Adipocyte (in vitro differentiated cells): ENCODE data around the gene ELP4.
A peak's percentile ranks its signal among the peaks of the same experiment; 100 is the strongest.
"Not testable (repeated sequence)": the region's sequence is repeated elsewhere in the genome, so short reads cannot be mapped to it uniquely, and the experiment has no call there.

ENCODE experiments used
- DNase-seq: peaks from one replicate; pipeline ENCODE4 v3.0.0-alpha.2; 2015; ENCODE audit warnings: low read depth
- H3K27me3 ChIP-seq: replicated peaks from 2 replicates; pipeline ENCODE4 v1.7.0; 2013; ENCODE audit warnings: mild to moderate bottlenecking, low read length, moderate library complexity; ENCODE audit not compliant: control insufficient read depth, insufficient read depth
- H3K36me3 ChIP-seq: 2 replicates; pipeline ENCODE4 v1.7.0; 2013; ENCODE audit warnings: low read length, mild to moderate bottlenecking, moderate library complexity; ENCODE audit not compliant: control insufficient read depth, insufficient read depth, severe bottlenecking
- H3K4me1 ChIP-seq: 2 replicates; pipeline ENCODE4 v1.7.0; 2013; ENCODE audit warnings: mild to moderate bottlenecking, low read length, moderate library complexity; ENCODE audit not compliant: control insufficient read depth, insufficient read depth
- H3K4me3 ChIP-seq: 2 replicates; pipeline ENCODE4 v1.7.0; 2013; ENCODE audit warnings: mild to moderate bottlenecking, low read length, moderate library complexity
- H3K9ac ChIP-seq: 2 replicates; pipeline ENCODE4 v1.7.0; 2013; ENCODE audit warnings: mild to moderate bottlenecking, low read length, moderate library complexity
- H3K9me3 ChIP-seq: 2 replicates; pipeline ENCODE4 v1.7.0; 2013; ENCODE audit warnings: mild to moderate bottlenecking, low read length, moderate library complexity; ENCODE audit not compliant: control insufficient read depth

Gene ELP4

DNA sequence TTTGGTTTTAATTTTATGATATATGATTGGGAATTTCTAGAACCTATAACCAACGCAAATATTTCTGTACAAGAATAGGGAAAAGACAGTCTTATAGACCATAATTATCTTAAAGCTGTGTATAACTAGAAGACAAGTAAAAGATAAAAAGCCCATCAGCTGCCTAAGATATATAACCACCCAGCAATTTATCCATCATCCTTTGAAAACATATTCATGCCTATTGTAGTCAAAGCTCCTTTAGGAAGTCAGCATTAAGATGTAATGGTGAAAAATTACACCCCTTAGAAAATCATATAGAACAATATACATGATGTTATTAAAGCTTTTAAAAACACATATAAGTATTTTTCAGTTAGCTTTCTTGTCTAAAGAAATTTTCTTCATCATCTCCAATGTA, 46.4 kb downstream of the ELP4 start:
- H3K4me3 ChIP-seq, result no peak overlapping the region
- H3K36me3 ChIP-seq, result no peaks in the 10 kb centered on the region
- no peaks in the 10 kb centered on the region for H3K27me3 ChIP-seq
- no peak for DNase-seq
- no peaks in the 10 kb centered on the region for H3K4me1 ChIP-seq
- H3K9ac ChIP-seq, result no peak overlapping the region
- no peaks in the 10 kb centered on the region for H3K9me3 ChIP-seq

DNA sequence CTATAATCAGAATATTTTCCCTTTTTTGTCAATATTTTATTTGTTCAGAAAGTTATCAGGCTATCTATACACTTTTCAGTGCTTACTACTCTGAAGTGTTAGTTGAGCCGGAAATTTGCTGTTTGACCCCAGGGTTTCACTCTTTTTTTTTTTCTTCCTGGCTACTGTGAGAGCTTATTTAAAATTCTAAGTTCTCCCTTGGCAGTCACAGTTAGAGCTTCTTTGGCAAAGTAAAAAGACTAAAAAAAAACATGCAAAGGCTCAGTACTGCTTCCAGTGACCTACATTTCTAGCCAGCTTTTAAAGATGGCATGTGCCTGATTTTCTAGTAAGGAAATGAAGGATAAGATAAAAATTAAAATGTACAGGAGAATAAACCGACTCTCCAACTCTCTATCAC, 48.4 kb downstream of the ELP4 start:
- Histone ChIP-seq H3K9ac (no peak overlapping the region), H3K4me1 (no peaks in the 10 kb centered on the region), H3K27me3 (no peaks in the 10 kb centered on the region), H3K4me3 (no peak overlapping the region), H3K36me3 (no peaks in the 10 kb centered on the region), H3K9me3 (no peaks in the 10 kb centered on the region)
- DNase-seq, result peak; percentile 5

GRCh38 chr11:31560842-31561476, 51.4 kb downstream of the ELP4 start:
- Histone ChIP-seq H3K9me3 (no peaks in the 10 kb centered on the region), H3K27me3 (no peaks in the 10 kb centered on the region), H3K36me3 (no peaks in the 10 kb centered on the region), H3K4me3 (no peak overlapping the region), H3K9ac (no peak overlapping the region), H3K4me1 (no peaks in the 10 kb centered on the region)
- no peak for DNase-seq

DNA sequence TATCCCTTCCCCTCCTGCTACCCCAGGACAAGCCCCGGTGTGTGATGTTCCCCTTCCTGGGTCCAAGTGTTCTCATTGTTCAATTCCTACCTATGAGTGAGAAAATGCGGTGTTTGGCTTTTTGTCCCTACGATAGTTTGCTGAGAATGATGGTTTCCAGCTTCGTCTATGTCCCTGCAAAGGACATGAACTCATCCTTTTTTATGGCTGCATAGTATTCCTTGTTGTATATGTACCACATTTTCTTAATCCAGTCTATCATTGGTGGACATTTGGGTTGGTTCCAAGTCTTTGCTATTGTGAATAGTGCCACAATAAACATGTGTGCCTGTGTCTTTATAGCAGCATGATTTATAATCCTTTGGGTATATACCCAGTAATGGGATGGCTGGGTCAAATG, 55.0 kb downstream of the ELP4 start:
- not testable (repeated sequence) for H3K9me3 ChIP-seq, DNase-seq, H3K27me3 ChIP-seq, H3K4me1 ChIP-seq, H3K4me3 ChIP-seq, H3K36me3 ChIP-seq, H3K9ac ChIP-seq

DNA sequence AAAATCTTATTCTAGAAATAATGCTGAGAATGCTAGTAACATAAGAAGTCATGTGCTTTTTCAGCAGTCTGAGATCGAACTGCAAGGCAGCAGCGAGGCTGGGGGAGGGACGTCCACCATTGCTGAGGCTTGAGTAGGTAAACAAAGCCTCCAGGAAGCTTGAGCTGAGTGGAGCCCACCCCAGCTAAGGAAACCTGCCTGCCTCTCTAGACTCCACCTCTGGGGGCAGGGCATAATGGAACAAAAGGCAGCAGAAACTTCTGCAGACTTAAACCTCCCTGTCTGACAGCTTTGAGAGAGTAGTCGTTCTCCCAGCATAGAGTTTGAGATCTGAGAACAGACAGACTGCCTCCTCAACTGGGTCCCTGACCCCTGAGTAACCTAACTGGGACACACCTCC, 64.6 kb downstream of the ELP4 start:
- H3K4me1 ChIP-seq, H3K9ac ChIP-seq, H3K36me3 ChIP-seq, H3K9me3 ChIP-seq, H3K27me3 ChIP-seq, H3K4me3 ChIP-seq, DNase-seq: not testable (repeated sequence)

DNA sequence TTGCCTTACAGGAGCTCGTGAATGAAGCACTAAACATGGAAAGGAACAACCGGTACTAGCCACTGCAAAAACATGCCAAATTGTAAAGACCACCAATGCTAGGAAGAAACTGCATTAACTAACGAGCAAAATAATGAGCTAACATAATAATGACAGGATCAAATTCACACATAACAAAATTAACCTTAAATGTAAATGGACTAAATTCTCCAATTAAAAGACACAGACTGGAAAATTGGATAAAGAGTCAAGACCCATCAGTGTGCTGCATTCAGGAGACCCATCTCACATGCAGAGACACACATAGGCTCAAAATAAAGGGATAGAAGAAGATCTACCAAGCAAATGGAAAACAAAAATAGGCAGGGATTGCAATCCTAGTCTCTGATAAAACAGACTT, 66.2 kb downstream of the ELP4 start:
- not testable (repeated sequence) for H3K27me3 ChIP-seq, H3K4me1 ChIP-seq, H3K9me3 ChIP-seq, H3K9ac ChIP-seq, DNase-seq, H3K36me3 ChIP-seq, H3K4me3 ChIP-seq

DNA sequence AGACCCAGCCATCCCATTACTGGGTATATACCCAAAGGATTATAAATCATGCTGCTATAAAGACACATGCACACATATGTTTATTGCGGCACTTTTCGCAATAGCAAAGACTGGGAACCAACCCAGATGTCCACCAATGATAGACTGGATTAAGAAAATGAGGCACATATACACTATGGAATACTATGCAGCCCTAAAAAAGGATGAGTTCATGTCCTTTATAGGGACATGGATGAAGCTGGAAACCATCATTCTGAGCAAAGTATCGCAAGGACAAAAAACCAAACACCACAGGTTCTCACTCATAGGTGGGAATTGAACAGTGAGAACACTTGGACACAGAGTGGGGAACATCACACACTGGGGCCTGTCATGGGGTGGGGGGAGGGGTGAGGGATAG, 69.8 kb downstream of the ELP4 start:
- H3K27me3 ChIP-seq, H3K4me1 ChIP-seq, DNase-seq: not testable (repeated sequence)

GRCh38 chr11:31582697-31583096, 73.1 kb downstream of the ELP4 start:
- DNase-seq, result no peak
- H3K36me3 ChIP-seq, result no peaks in the 10 kb centered on the region
- no peaks in the 10 kb centered on the region for H3K4me1 ChIP-seq
- no peak overlapping the region for H3K9ac ChIP-seq
- peaks cover 2% of the 10 kb centered on the region for H3K9me3 ChIP-seq
- H3K27me3 ChIP-seq, result no peaks in the 10 kb centered on the region
- H3K4me3 ChIP-seq, result no peak overlapping the region

More for the DNA sequence above, 69.8 kb downstream of the ELP4 start:
- H3K36me3 ChIP-seq, H3K9me3 ChIP-seq, H3K4me3 ChIP-seq, H3K9ac ChIP-seq: not testable (repeated sequence)

DNA sequence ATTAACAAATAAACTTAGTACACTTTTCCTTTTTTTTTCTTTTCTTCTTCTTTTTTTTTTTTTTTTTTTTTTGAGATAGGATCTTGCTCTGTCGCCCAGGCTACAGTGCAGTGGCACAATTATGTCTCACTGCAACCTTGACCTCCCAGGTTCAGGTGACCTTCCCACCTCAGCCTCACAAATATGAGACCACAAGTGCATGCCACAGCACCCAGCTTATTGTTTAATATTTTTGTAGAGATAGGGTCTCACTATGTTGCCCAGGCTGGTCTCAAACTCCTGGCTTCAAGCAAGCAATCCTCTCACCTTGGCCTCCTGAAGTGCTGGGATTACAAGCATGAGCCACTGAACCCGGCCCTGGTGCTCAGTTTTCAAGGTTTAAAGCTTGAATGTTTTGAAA, 88.9 kb downstream of the ELP4 start:
- Histone ChIP-seq H3K9me3 (no peaks in the 10 kb centered on the region), H3K27me3 (no peaks in the 10 kb centered on the region), H3K9ac (no peak overlapping the region), H3K4me3 (no peak overlapping the region), H3K36me3 (no peaks in the 10 kb centered on the region), H3K4me1 (no peaks in the 10 kb centered on the region)
- DNase-seq, result no peak

- Histone ChIP-seq H3K4me3 (no peak overlapping the region), H3K4me1 (no peaks in the 10 kb centered on the region), H3K9me3 (no peaks in the 10 kb centered on the region), H3K36me3 (no peaks in the 10 kb centered on the region), H3K9ac (no peak overlapping the region), H3K27me3 (no peaks in the 10 kb centered on the region)
- DNase-seq, result no peak
These were observed 92.2 kb downstream of the ELP4 start for GRCh38 chr11:31601635-31602282.

DNA sequence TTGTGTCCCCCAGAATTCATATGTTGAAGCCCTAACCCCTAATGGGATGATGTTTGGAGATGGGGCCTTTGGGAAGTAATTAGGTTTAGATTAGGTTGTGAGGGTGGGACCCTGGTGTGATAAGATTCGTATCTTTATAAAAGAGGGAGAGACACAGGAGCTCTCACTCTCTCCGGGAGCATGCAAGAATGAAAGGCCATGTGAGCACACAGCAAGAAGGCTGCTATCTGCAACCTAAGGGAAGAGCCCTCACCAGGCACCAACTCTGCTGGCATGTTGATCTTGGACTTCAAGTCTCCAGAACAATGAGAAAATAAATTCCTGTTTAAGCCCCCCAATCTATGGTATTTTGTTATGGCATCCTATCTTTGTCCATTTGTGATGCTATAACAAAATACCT, 97.3 kb downstream of the ELP4 start:
- H3K27me3 ChIP-seq, result no peaks in the 10 kb centered on the region
- no peak overlapping the region for H3K4me3 ChIP-seq
- no peak overlapping the region for H3K9ac ChIP-seq
- H3K9me3 ChIP-seq, result no peaks in the 10 kb centered on the region
- H3K4me1 ChIP-seq, result no peaks in the 10 kb centered on the region
- no peaks in the 10 kb centered on the region for H3K36me3 ChIP-seq
- DNase-seq, result no peak

- H3K9me3 ChIP-seq, result no peaks in the 10 kb centered on the region
These were observed 98.3 kb downstream of the ELP4 start for GRCh38 chr11:31607914-31608313.

More at GRCh38 chr11:31607914-31608313, 98.3 kb downstream of the ELP4 start:
- DNase-seq, result no peak
- Histone ChIP-seq H3K4me3 (no peak overlapping the region), H3K9ac (no peak overlapping the region), H3K27me3 (no peaks in the 10 kb centered on the region), H3K36me3 (no peaks in the 10 kb centered on the region), H3K4me1 (no peaks in the 10 kb centered on the region)
